ENCODE results near the gene ABHD6.

Gene ABHD6

DNA sequence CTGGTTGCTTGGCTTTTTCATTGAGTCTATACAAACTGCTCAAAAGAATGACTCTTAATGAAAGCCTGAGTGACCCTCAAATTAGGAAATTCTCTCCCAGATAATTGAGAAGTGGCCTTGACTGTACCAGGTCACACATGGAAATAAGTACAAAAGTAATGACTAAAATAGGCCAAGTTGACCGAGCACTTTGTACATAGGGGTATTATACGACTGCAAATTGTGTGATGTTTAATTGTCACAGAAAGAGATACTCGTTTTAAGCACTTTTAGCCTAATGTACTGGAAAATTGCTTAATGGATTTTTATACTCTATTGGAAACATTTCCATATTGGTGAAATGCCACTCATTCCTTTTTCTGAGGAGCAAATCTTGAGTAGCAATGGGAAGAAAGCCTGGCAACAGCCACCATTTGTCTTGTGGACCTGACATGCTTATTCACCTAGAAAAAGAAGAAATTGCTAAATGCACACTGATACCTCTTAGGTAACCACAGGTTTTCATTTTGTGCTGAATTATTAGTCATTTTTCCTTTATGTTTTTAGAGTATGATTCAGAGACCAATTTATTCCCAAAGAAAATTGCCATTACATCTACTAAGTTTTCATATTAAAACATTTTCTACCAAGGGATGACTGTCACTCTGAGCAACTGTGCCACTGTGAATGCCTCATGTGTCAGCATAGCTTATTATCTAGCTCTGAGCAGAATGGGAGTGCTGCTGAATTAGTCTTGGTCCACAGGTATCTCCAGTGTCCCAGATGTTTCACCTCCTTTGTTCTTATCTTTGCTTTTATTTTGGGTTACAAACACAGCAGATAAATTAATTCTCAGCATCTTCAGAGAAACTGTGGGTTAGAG is 86.2 kb downstream of the ABHD6 start:
- TF ChIP-seq TAF1 (IDR thresholded peaks at IDR 0.05; ENCODE audit: low read depth) (no peak), CEBPB (IDR thresholded peaks at IDR 0.05) (no peak), RAD21 (IDR thresholded peaks at IDR 0.05; ENCODE audit: low read depth) (no peak), EP300 (IDR thresholded peaks at IDR 0.05; ENCODE audit: borderline replicate concordance) (no peak), NFIC (IDR thresholded peaks at IDR 0.05) (no peak), REST (IDR thresholded peaks at IDR 0.05; ENCODE audit: low read depth) (no peak), CREB1 (IDR thresholded peaks at IDR 0.05; ENCODE audit: low read depth) (no peak), YY1 (IDR thresholded peaks at IDR 0.05; ENCODE audit: low read depth) (no peak)
- TF ChIP-seq, protein P1, sequence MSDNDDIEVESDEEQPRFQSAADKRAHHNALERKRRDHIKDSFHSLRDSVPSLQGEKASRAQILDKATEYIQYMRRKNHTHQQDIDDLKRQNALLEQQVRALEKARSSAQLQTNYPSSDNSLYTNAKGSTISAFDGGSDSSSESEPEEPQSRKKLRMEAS (IDR thresholded peaks at IDR 0.05): no peak

- no peak for TF ChIP-seq CREB1 (IDR thresholded peaks at IDR 0.05; ENCODE audit: low read depth)
- no peak for TF ChIP-seq ZBTB7A (IDR thresholded peaks at IDR 0.05; ENCODE audit: low read depth)
- TF ChIP-seq YY1 (IDR thresholded peaks at IDR 0.05; ENCODE audit: low read depth): no peak
- TF ChIP-seq CEBPB (IDR thresholded peaks at IDR 0.05): no peak
- no peak for TF ChIP-seq NFIC (IDR thresholded peaks at IDR 0.05)
- no peak for TF ChIP-seq EP300 (IDR thresholded peaks at IDR 0.05; ENCODE audit: borderline replicate concordance)
- TF ChIP-seq EGR1 (IDR thresholded peaks at IDR 0.05): no peak
- no peak for TF ChIP-seq REST (IDR thresholded peaks at IDR 0.05; ENCODE audit: low read depth)
- no peak for TF ChIP-seq TEAD4 (IDR thresholded peaks at IDR 0.05)
- TF ChIP-seq, protein P2, sequence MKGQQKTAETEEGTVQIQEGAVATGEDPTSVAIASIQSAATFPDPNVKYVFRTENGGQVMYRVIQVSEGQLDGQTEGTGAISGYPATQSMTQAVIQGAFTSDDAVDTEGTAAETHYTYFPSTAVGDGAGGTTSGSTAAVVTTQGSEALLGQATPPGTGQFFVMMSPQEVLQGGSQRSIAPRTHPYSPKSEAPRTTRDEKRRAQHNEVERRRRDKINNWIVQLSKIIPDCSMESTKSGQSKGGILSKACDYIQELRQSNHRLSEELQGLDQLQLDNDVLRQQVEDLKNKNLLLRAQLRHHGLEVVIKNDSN (IDR thresholded peaks at IDR 0.05): no peak
- no peak for TF ChIP-seq RAD21 (IDR thresholded peaks at IDR 0.05; ENCODE audit: low read depth)
- TF ChIP-seq TCF12 (IDR thresholded peaks at IDR 0.05; ENCODE audit: low read depth): no peak
- TF ChIP-seq, protein P1 (IDR thresholded peaks at IDR 0.05): no peak
- no peak for TF ChIP-seq FOXM1 (IDR thresholded peaks at IDR 0.05; ENCODE audit: borderline replicate concordance, low read depth)
These were observed 87.1 kb downstream of the ABHD6 start for GRCh38 chr3:58324391-58325390.

GRCh38 chr3:58325525-58325992 is 88.0 kb downstream of the ABHD6 start:
- no peak for TF ChIP-seq TEAD4 (IDR thresholded peaks at IDR 0.05)
- no peak for TF ChIP-seq TAF1 (IDR thresholded peaks at IDR 0.05; ENCODE audit: low read depth)
- TF ChIP-seq ZBTB7A (IDR thresholded peaks at IDR 0.05; ENCODE audit: low read depth): no peak
- TF ChIP-seq FOXM1 (IDR thresholded peaks at IDR 0.05; ENCODE audit: borderline replicate concordance, low read depth): no peak
- no peak for TF ChIP-seq CREB1 (IDR thresholded peaks at IDR 0.05; ENCODE audit: low read depth)
- no peak for TF ChIP-seq RAD21 (IDR thresholded peaks at IDR 0.05; ENCODE audit: low read depth)
- TF ChIP-seq, protein P2 (IDR thresholded peaks at IDR 0.05): no peak
- no peak for TF ChIP-seq EGR1 (IDR thresholded peaks at IDR 0.05)
- TF ChIP-seq EP300 (IDR thresholded peaks at IDR 0.05; ENCODE audit: borderline replicate concordance): no peak
- no peak for TF ChIP-seq NFIC (IDR thresholded peaks at IDR 0.05)
- TF ChIP-seq REST (IDR thresholded peaks at IDR 0.05; ENCODE audit: low read depth): no peak
